Measurements from ENCODE around the gene ARPP21. TPM values are rescaled to one million over a fixed set of nuclear protein-coding genes. Genes with fewer than 3 reads are reported as not detected.

Gene ARPP21
- total and polyA plus RNA-seq, 7 experiments from 2014 or later = not detected

DNA sequence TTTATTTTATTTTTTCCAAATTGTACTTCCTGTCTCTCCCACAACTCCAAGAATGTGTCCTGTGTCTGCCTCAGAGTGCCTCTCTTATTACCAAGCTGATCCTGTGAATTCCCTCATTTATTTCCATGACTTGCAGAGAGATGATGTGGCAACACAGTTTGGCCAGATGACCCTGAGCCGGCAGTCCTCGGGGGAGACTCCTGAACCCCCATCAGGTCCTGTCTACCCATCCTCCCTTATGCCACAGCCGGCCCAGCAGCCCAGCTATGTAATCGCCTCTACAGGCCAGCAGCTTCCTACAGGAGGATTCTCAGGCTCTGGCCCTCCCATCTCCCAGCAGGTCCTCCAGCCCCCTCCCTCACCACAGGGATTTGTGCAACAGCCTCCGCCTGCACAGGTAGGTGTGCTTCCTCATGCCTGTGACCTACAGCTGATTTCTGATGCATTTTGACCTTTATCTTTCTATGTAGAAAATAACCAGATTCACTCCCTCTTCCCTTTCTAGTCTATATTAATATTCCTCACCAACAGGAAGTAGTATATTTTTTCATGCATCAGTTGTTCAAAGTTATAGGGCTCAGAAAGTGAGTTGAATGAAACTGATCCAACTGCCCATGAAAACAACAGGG is 100.0 kb downstream of the ARPP21 start:
- no peak overlapping the region for H3K27ac ChIP-seq (ENCODE audit: low read depth, low read length)
- no peaks in the 10 kb centered on the region for H3K4me1 Mint-ChIP-seq
- no peak overlapping the region for H3K27ac Mint-ChIP-seq
- no peaks in the 10 kb centered on the region for H3K36me3 ChIP-seq (ENCODE audit: control insufficient read depth in 2 of 3, insufficient read depth in 3 of 3, low read length in 3 of 3)
- H3K27me3 ChIP-seq (ENCODE audit: control insufficient read depth in 2 of 2, insufficient read depth in 2 of 2, low read length in 2 of 2) = no peaks in the 10 kb centered on the region
- no peaks in the 10 kb centered on the region for H3K27me3 Mint-ChIP-seq
- H3K9me3 ChIP-seq (ENCODE audit: control insufficient read depth in 2 of 3, low read length in 3 of 3) = no peaks in the 10 kb centered on the region
- H3K4me1 ChIP-seq (ENCODE audit: control insufficient read depth in 2 of 2, insufficient read depth in 2 of 2, low read length in 2 of 2) = no peaks in the 10 kb centered on the region
- H3K4me3 ChIP-seq (ENCODE audit: low read length) = no peak overlapping the region
- ChIA-PET CTCF (no interaction called here), POLR2A (no interaction called here)
- intact Hi-C loops (cut with micrococcal nuclease) = no loop called here
- ATAC-seq = no peak
- DNase-seq = no peak
- H3K4me3 Mint-ChIP-seq = no peak overlapping the region
- H3K36me3 Mint-ChIP-seq = no peaks in the 10 kb centered on the region
- no peaks in the 10 kb centered on the region for H3K9me3 Mint-ChIP-seq

DNA sequence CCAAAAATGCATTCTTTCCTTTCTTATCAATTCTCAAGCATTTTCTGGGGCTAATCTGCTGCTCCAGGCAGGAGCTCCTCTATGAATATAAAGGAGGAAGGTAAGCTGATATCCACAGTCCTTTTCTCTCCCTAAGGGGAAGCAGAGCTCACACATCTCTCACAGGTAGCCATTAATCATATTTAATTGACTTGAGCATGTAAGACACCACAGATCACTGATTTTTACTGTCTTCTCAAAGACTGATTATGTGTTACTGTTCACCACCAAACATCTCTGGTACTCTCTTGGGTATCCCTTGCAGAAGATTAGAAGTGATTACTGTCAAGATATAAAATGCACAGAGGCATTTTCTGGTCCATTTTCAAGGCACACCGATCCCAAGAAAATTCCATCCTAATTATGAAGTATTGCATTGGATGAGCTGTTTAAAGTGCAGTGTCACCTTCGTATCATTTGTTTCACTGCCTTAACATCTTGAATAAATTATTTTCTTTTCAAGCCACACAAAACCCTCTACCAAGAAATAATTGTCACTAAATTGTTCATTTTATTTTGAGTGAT is 100.7 kb downstream of the ARPP21 start:
- Histone ChIP-seq H3K4me1 (ENCODE audit: control insufficient read depth in 2 of 2, insufficient read depth in 2 of 2, low read length in 2 of 2) (no peaks in the 10 kb centered on the region), H3K27ac (ENCODE audit: low read depth, low read length) (no peak overlapping the region), H3K4me3 (ENCODE audit: low read length) (no peak overlapping the region), H3K27me3 (ENCODE audit: control insufficient read depth in 2 of 2, insufficient read depth in 2 of 2, low read length in 2 of 2) (no peaks in the 10 kb centered on the region), H3K36me3 (ENCODE audit: control insufficient read depth in 2 of 3, insufficient read depth in 3 of 3, low read length in 3 of 3) (no peaks in the 10 kb centered on the region), H3K9me3 (ENCODE audit: control insufficient read depth in 2 of 3, low read length in 3 of 3) (no peaks in the 10 kb centered on the region)
- intact Hi-C loops (cut with micrococcal nuclease) = no loop called here
- Mint-ChIP-seq H3K4me1 (no peaks in the 10 kb centered on the region), H3K4me3 (no peak overlapping the region), H3K27me3 (no peaks in the 10 kb centered on the region), H3K36me3 (no peaks in the 10 kb centered on the region), H3K27ac (no peak overlapping the region), H3K9me3 (no peaks in the 10 kb centered on the region)
- ChIA-PET CTCF (no interaction called here), POLR2A (no interaction called here)
- no peak for ATAC-seq
- DNase-seq = no peak

DNA sequence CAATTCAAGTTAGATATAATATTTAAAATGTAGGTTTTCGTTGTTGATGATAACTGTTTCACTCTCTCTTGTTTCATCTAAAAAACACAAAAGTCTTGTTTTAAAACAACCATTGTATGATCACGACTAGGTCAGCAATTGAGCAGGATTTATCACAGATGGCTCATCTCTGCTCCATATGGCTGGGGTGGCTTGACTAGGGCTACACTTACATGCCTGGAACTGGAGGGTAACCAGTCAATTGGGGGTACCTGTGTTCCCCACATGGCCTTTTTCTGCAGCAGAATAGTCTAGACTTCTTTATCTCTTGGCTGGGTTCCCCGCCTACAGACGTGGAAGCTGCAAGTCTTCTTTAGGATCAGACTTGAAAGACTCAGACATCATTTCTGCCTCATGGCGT is 103.9 kb downstream of the ARPP21 start:
- H3K36me3 ChIP-seq (ENCODE audit: control insufficient read depth in 2 of 3, insufficient read depth in 3 of 3, low read length in 3 of 3) = no peaks in the 10 kb centered on the region
- H3K9me3 ChIP-seq (ENCODE audit: control insufficient read depth in 2 of 3, low read length in 3 of 3) = no peaks in the 10 kb centered on the region
- ChIA-PET POLR2A (no interaction called here), CTCF (no interaction called here)
- DNase-seq = no peak
- peaks cover 0 to 10% (median 0%) of the 10 kb centered on the region in 11 donors for H3K9me3 Mint-ChIP-seq
- intact Hi-C loops (cut with micrococcal nuclease) = no loop called here
- no peaks in the 10 kb centered on the region for H3K27me3 ChIP-seq (ENCODE audit: control insufficient read depth in 2 of 2, insufficient read depth in 2 of 2, low read length in 2 of 2)
- peaks cover 0 to 3% (median 0%) of the 10 kb centered on the region in 7 donors for H3K4me1 Mint-ChIP-seq
- H3K4me1 ChIP-seq (ENCODE audit: control insufficient read depth in 2 of 2, insufficient read depth in 2 of 2, low read length in 2 of 2) = no peaks in the 10 kb centered on the region
- no peak overlapping the region for H3K4me3 Mint-ChIP-seq
- H3K27ac Mint-ChIP-seq = no peak overlapping the region
- H3K27me3 Mint-ChIP-seq = no peaks in the 10 kb centered on the region
- H3K4me3 ChIP-seq (ENCODE audit: low read length) = no peak overlapping the region
- no peak overlapping the region for H3K27ac ChIP-seq (ENCODE audit: low read depth, low read length)
- no peaks in the 10 kb centered on the region for H3K36me3 Mint-ChIP-seq
- no peak for ATAC-seq

DNA sequence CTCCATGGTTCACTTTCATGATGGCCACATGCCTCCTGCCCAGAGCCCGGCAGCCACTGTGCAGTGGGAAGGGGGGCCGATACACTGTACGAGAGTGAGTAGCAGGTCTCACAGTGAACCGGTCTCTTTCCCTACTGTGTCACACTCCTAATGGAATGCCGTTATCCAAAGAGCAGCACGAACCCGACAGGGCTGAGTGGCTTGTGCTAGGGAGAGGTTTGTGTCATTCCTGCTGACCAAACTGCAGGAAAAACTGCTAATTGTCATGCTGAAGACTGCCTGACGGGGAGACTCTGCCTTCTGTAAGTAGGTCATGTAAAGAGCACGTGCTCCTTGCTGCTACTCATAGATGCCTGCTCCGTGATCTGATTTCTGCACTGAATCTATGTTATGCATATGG is 105.1 kb downstream of the ARPP21 start:
- H3K36me3 ChIP-seq (ENCODE audit: control insufficient read depth in 2 of 3, insufficient read depth in 3 of 3, low read length in 3 of 3) = no peaks in the 10 kb centered on the region
- H3K4me1 Mint-ChIP-seq = peaks cover 0 to 3% (median 0%) of the 10 kb centered on the region in 7 donors
- ChIA-PET POLR2A (no interaction called here), CTCF (no interaction called here)
- H3K36me3 Mint-ChIP-seq = no peaks in the 10 kb centered on the region
- H3K27me3 Mint-ChIP-seq = no peaks in the 10 kb centered on the region
- no peaks in the 10 kb centered on the region for H3K27me3 ChIP-seq (ENCODE audit: control insufficient read depth in 2 of 2, insufficient read depth in 2 of 2, low read length in 2 of 2)
- H3K27ac Mint-ChIP-seq = no peak overlapping the region
- H3K27ac ChIP-seq (ENCODE audit: low read depth, low read length) = no peak overlapping the region
- H3K9me3 Mint-ChIP-seq = peaks cover 0 to 10% (median 0%) of the 10 kb centered on the region in 11 donors
- H3K9me3 ChIP-seq (ENCODE audit: control insufficient read depth in 2 of 3, low read length in 3 of 3) = no peaks in the 10 kb centered on the region
- DNase-seq (no peak), ATAC-seq (no peak)
- no peak overlapping the region for H3K4me3 ChIP-seq (ENCODE audit: low read length)
- intact Hi-C loops (cut with micrococcal nuclease) = no loop called here
- no peaks in the 10 kb centered on the region for H3K4me1 ChIP-seq (ENCODE audit: control insufficient read depth in 2 of 2, insufficient read depth in 2 of 2, low read length in 2 of 2)
- no peak overlapping the region for H3K4me3 Mint-ChIP-seq

DNA sequence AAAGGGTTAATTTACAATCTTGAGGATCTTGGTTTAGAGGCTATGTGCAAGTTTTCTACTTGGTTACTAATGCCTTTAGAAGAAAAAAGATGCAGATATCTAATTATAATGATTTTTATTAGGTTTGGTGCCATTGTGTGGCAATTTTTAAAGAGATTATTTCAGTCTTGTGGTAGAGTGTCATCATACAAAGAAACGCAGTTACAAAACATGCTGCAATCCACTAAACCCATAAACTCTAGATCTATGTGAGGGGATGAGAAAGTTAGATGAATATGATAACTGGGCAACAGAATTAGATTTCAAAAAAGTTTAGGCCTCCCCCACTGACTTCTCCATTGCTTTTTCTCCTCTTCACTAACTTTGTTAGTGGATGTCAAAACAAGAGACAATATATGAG is 106.0 kb downstream of the ARPP21 start:
- no peaks in the 10 kb centered on the region for H3K27me3 Mint-ChIP-seq
- H3K36me3 Mint-ChIP-seq = no peaks in the 10 kb centered on the region
- H3K4me3 Mint-ChIP-seq = no peak overlapping the region
- H3K4me3 ChIP-seq (ENCODE audit: low read length) = no peak overlapping the region
- CTCF ChIA-PET = no interaction called here
- no peaks in the 10 kb centered on the region for H3K27me3 ChIP-seq (ENCODE audit: control insufficient read depth in 2 of 2, insufficient read depth in 2 of 2, low read length in 2 of 2)
- H3K4me1 Mint-ChIP-seq = peaks cover 0 to 3% (median 0%) of the 10 kb centered on the region in 7 donors
- H3K9me3 Mint-ChIP-seq = peaks cover 0 to 10% (median 0%) of the 10 kb centered on the region in 11 donors
- H3K27ac ChIP-seq (ENCODE audit: low read depth, low read length) = no peak overlapping the region
- intact Hi-C loops (cut with micrococcal nuclease) = no loop called here
- DNase-seq (no peak), ATAC-seq (no peak)
- no peaks in the 10 kb centered on the region for H3K9me3 ChIP-seq (ENCODE audit: control insufficient read depth in 2 of 3, low read length in 3 of 3)
- H3K27ac Mint-ChIP-seq = no peak overlapping the region
- no peaks in the 10 kb centered on the region for H3K36me3 ChIP-seq (ENCODE audit: control insufficient read depth in 2 of 3, insufficient read depth in 3 of 3, low read length in 3 of 3)
- POLR2A ChIA-PET = no interaction called here
- no peaks in the 10 kb centered on the region for H3K4me1 ChIP-seq (ENCODE audit: control insufficient read depth in 2 of 2, insufficient read depth in 2 of 2, low read length in 2 of 2)

DNA sequence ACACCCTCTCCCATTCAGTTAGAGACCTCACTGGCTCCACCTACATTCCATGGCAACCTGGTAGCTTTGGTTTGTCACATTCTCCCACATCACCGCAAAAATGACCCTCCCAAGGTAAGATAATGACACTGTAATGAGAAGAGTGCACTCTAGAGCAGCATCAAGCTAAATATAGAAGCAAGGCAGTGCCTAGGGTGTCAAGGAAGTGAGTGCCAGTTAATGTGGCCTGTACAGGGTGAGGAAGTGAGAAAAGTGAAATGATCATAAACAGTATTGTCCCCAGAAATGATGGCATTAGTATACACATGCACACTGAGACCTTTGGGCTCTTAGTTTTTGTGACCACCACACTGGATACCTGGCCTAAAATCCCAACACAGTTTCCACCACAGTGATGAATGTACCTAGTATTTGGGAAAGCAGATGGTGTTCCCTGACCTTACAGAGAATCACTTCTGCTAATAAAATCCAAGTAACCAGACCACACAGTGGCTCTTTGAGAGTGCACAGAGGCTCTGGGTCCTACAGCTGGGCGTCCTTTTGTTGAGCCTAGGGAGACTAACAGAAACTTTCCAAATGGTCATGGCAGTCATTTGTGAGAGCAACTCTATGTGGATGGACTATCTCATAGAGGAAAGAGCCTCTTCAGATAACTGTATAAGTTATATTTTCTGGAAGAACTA is 106.6 kb downstream of the ARPP21 start:
- CTCF ChIA-PET = no interaction called here
- POLR2A ChIA-PET = no interaction called here
- Mint-ChIP-seq H3K36me3 (no peaks in the 10 kb centered on the region), H3K27me3 (no peaks in the 10 kb centered on the region), H3K9me3 (peaks cover 0 to 10% (median 0%) of the 10 kb centered on the region in 11 donors), H3K4me3 (no peak overlapping the region), H3K4me1 (peaks cover 0 to 3% (median 0%) of the 10 kb centered on the region in 7 donors), H3K27ac (no peak overlapping the region)
- intact Hi-C loops (cut with micrococcal nuclease) = no loop called here
- Histone ChIP-seq H3K4me1 (ENCODE audit: control insufficient read depth in 2 of 2, insufficient read depth in 2 of 2, low read length in 2 of 2) (no peaks in the 10 kb centered on the region), H3K27ac (ENCODE audit: low read depth, low read length) (no peak overlapping the region), H3K9me3 (ENCODE audit: control insufficient read depth in 2 of 3, low read length in 3 of 3) (no peaks in the 10 kb centered on the region), H3K4me3 (ENCODE audit: low read length) (no peak overlapping the region), H3K36me3 (ENCODE audit: control insufficient read depth in 2 of 3, insufficient read depth in 3 of 3, low read length in 3 of 3) (no peaks in the 10 kb centered on the region), H3K27me3 (ENCODE audit: control insufficient read depth in 2 of 2, insufficient read depth in 2 of 2, low read length in 2 of 2) (no peaks in the 10 kb centered on the region)
- ATAC-seq = no peak
- no peak for DNase-seq

DNA sequence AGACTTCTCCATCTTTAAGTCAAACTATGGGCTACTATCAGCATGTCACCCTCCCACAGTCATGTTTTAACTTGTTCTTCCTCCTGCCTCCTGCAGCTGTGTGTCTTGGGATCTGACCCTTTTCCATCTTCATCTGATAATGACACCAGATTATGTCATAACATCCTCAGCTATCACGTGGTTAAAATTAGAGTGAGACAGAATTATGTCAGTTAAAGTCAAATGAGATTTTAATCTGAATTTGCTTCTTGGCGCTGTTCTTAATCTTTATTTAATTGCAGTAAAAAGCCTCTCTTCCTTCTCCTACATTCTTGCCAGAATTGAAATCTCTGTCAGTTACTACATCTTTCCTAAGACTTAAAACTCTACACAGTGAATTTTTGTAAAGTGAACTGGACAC is 107.2 kb downstream of the ARPP21 start:
- Histone ChIP-seq H3K9me3 (ENCODE audit: control insufficient read depth in 2 of 3, low read length in 3 of 3) (no peaks in the 10 kb centered on the region), H3K4me3 (ENCODE audit: low read length) (no peak overlapping the region), H3K36me3 (ENCODE audit: control insufficient read depth in 2 of 3, insufficient read depth in 3 of 3, low read length in 3 of 3) (no peaks in the 10 kb centered on the region), H3K27ac (ENCODE audit: low read depth, low read length) (no peak overlapping the region), H3K27me3 (ENCODE audit: control insufficient read depth in 2 of 2, insufficient read depth in 2 of 2, low read length in 2 of 2) (no peaks in the 10 kb centered on the region), H3K4me1 (ENCODE audit: control insufficient read depth in 2 of 2, insufficient read depth in 2 of 2, low read length in 2 of 2) (no peaks in the 10 kb centered on the region)
- no peak overlapping the region for H3K27ac Mint-ChIP-seq
- ChIA-PET POLR2A (no interaction called here), CTCF (no interaction called here)
- intact Hi-C loops (cut with micrococcal nuclease) = no loop called here
- H3K27me3 Mint-ChIP-seq = no peaks in the 10 kb centered on the region
- peaks cover 0 to 10% (median 0%) of the 10 kb centered on the region in 11 donors for H3K9me3 Mint-ChIP-seq
- peaks cover 0 to 3% (median 0%) of the 10 kb centered on the region in 7 donors for H3K4me1 Mint-ChIP-seq
- DNase-seq (no peak), ATAC-seq (no peak)
- H3K4me3 Mint-ChIP-seq = no peak overlapping the region
- no peaks in the 10 kb centered on the region for H3K36me3 Mint-ChIP-seq
